Measurements from ENCODE around the gene OPALIN.

Gene OPALIN

GRCh38 chr10:96380821-96381220 is 22.0 kb upstream of the OPALIN start:
- Mint-ChIP-seq H3K36me3 (ENCODE audit: low read depth) (no peaks in the 10 kb centered on the region), H3K4me1 (ENCODE audit: low read depth) (peaks cover 6% of the 10 kb centered on the region), H3K27ac (no peak overlapping the region), H3K4me3 (no peak overlapping the region), H3K9me3 (no peaks in the 10 kb centered on the region), H3K27me3 (peaks cover 9% of the 10 kb centered on the region)
- DNase-seq, result no peak

GRCh38 chr10:96379758-96380157 is 21.0 kb upstream of the OPALIN start:
- DNase-seq, result no peak
- Mint-ChIP-seq H3K27ac (no peak overlapping the region), H3K27me3 (peaks cover 11% of the 10 kb centered on the region), H3K36me3 (ENCODE audit: low read depth) (no peaks in the 10 kb centered on the region), H3K4me1 (ENCODE audit: low read depth) (peaks cover 15% of the 10 kb centered on the region), H3K9me3 (no peaks in the 10 kb centered on the region), H3K4me3 (no peak overlapping the region)

- Mint-ChIP-seq H3K27ac (no peak overlapping the region), H3K4me1 (ENCODE audit: low read depth) (peaks cover 19% of the 10 kb centered on the region), H3K9me3 (no peaks in the 10 kb centered on the region), H3K4me3 (no peak overlapping the region), H3K27me3 (peaks cover 17% of the 10 kb centered on the region), H3K36me3 (ENCODE audit: low read depth) (no peaks in the 10 kb centered on the region)
- no peak for DNase-seq
Measured at GRCh38 chr10:96378741-96379140, 19.9 kb upstream of the OPALIN start.

- peaks cover 19% of the 10 kb centered on the region for H3K4me1 Mint-ChIP-seq (ENCODE audit: low read depth)
- H3K27ac Mint-ChIP-seq, result no peak overlapping the region
- H3K27me3 Mint-ChIP-seq, result peaks cover 24% of the 10 kb centered on the region
- H3K9me3 Mint-ChIP-seq, result no peaks in the 10 kb centered on the region
- DNase-seq, result no peak
- H3K4me3 Mint-ChIP-seq, result no peak overlapping the region
- no peaks in the 10 kb centered on the region for H3K36me3 Mint-ChIP-seq (ENCODE audit: low read depth)
Measured at GRCh38 chr10:96377816-96378294, 19.1 kb upstream of the OPALIN start.

- Mint-ChIP-seq H3K4me3 (no peak overlapping the region), H3K36me3 (ENCODE audit: low read depth) (no peaks in the 10 kb centered on the region), H3K9me3 (no peaks in the 10 kb centered on the region), H3K4me1 (ENCODE audit: low read depth) (peaks cover 19% of the 10 kb centered on the region), H3K27me3 (peaks cover 24% of the 10 kb centered on the region), H3K27ac (no peak overlapping the region)
- no peak for DNase-seq
Measured at GRCh38 chr10:96376483-96376882, 17.7 kb upstream of the OPALIN start.

GRCh38 chr10:96374985-96375830 is 16.4 kb upstream of the OPALIN start:
- Mint-ChIP-seq H3K9me3 (no peaks in the 10 kb centered on the region), H3K4me3 (peak overlapping the region; percentile 69), H3K27me3 (peaks cover 24% of the 10 kb centered on the region), H3K27ac (no peak overlapping the region), H3K36me3 (ENCODE audit: low read depth) (no peaks in the 10 kb centered on the region), H3K4me1 (ENCODE audit: low read depth) (peaks cover 19% of the 10 kb centered on the region)
- DNase-seq, result peak; percentile 85

GRCh38 chr10:96374639-96374984 is 15.8 kb upstream of the OPALIN start:
- no peak for DNase-seq
- H3K4me1 Mint-ChIP-seq (ENCODE audit: low read depth), result peaks cover 19% of the 10 kb centered on the region
- H3K4me3 Mint-ChIP-seq, result peak overlapping the region; percentile 69
- no peaks in the 10 kb centered on the region for H3K9me3 Mint-ChIP-seq
- peaks cover 24% of the 10 kb centered on the region for H3K27me3 Mint-ChIP-seq
- H3K36me3 Mint-ChIP-seq (ENCODE audit: low read depth), result no peaks in the 10 kb centered on the region
- H3K27ac Mint-ChIP-seq, result no peak overlapping the region

- peaks cover 19% of the 10 kb centered on the region for H3K4me1 Mint-ChIP-seq (ENCODE audit: low read depth)
- H3K27ac Mint-ChIP-seq, result no peak overlapping the region
- no peaks in the 10 kb centered on the region for H3K36me3 Mint-ChIP-seq (ENCODE audit: low read depth)
- H3K9me3 Mint-ChIP-seq, result no peaks in the 10 kb centered on the region
- no peak for DNase-seq
- peak overlapping the region; percentile 19 for H3K4me3 Mint-ChIP-seq
- peaks cover 24% of the 10 kb centered on the region for H3K27me3 Mint-ChIP-seq
Measured at GRCh38 chr10:96374004-96374403, 15.2 kb upstream of the OPALIN start.

- H3K4me3 Mint-ChIP-seq, result no peak overlapping the region
- H3K27ac Mint-ChIP-seq, result no peak overlapping the region
- no peaks in the 10 kb centered on the region for H3K36me3 Mint-ChIP-seq (ENCODE audit: low read depth)
- H3K9me3 Mint-ChIP-seq, result no peaks in the 10 kb centered on the region
- H3K4me1 Mint-ChIP-seq (ENCODE audit: low read depth), result peaks cover 16% of the 10 kb centered on the region
- H3K27me3 Mint-ChIP-seq, result peaks cover 17% of the 10 kb centered on the region
- DNase-seq, result no peak
Measured at GRCh38 chr10:96371356-96371755, 12.6 kb upstream of the OPALIN start.

- DNase-seq, result peak; percentile 67
- Mint-ChIP-seq H3K36me3 (ENCODE audit: low read depth) (no peaks in the 10 kb centered on the region), H3K27ac (no peak overlapping the region), H3K4me1 (ENCODE audit: low read depth) (peaks cover 13% of the 10 kb centered on the region), H3K4me3 (no peak overlapping the region), H3K9me3 (no peaks in the 10 kb centered on the region), H3K27me3 (peaks cover 15% of the 10 kb centered on the region)
Measured at GRCh38 chr10:96370584-96371157, 11.9 kb upstream of the OPALIN start.

GRCh38 chr10:96369890-96370583 is 11.2 kb upstream of the OPALIN start:
- Mint-ChIP-seq H3K9me3 (no peaks in the 10 kb centered on the region), H3K27me3 (peaks cover 15% of the 10 kb centered on the region), H3K27ac (no peak overlapping the region), H3K36me3 (ENCODE audit: low read depth) (no peaks in the 10 kb centered on the region), H3K4me1 (ENCODE audit: low read depth) (peaks cover 7% of the 10 kb centered on the region), H3K4me3 (no peak overlapping the region)
- DNase-seq, result no peak

- H3K4me3 Mint-ChIP-seq, result no peak overlapping the region
- H3K27me3 Mint-ChIP-seq, result peaks cover 7% of the 10 kb centered on the region
- no peak overlapping the region for H3K27ac Mint-ChIP-seq
- H3K9me3 Mint-ChIP-seq, result no peaks in the 10 kb centered on the region
- H3K36me3 Mint-ChIP-seq (ENCODE audit: low read depth), result no peaks in the 10 kb centered on the region
- DNase-seq, result no peak
- no peaks in the 10 kb centered on the region for H3K4me1 Mint-ChIP-seq (ENCODE audit: low read depth)
Measured at GRCh38 chr10:96368971-96369370, 10.2 kb upstream of the OPALIN start.

GRCh38 chr10:96367470-96367869 is 8.7 kb upstream of the OPALIN start:
- no peak for DNase-seq
- H3K36me3 Mint-ChIP-seq (ENCODE audit: low read depth), result no peaks in the 10 kb centered on the region
- H3K9me3 Mint-ChIP-seq, result no peaks in the 10 kb centered on the region
- no peaks in the 10 kb centered on the region for H3K27me3 Mint-ChIP-seq
- H3K27ac Mint-ChIP-seq, result no peak overlapping the region
- no peak overlapping the region for H3K4me3 Mint-ChIP-seq
- no peaks in the 10 kb centered on the region for H3K4me1 Mint-ChIP-seq (ENCODE audit: low read depth)

- Mint-ChIP-seq H3K4me3 (no peak overlapping the region), H3K9me3 (no peaks in the 10 kb centered on the region), H3K36me3 (ENCODE audit: low read depth) (no peaks in the 10 kb centered on the region), H3K27me3 (no peaks in the 10 kb centered on the region), H3K4me1 (ENCODE audit: low read depth) (no peaks in the 10 kb centered on the region), H3K27ac (no peak overlapping the region)
- DNase-seq, result no peak
Measured at GRCh38 chr10:96366508-96366907, 7.7 kb upstream of the OPALIN start.

GRCh38 chr10:96365571-96365970 is 6.8 kb upstream of the OPALIN start:
- no peak overlapping the region for H3K4me3 Mint-ChIP-seq
- H3K27ac Mint-ChIP-seq, result no peak overlapping the region
- no peak for DNase-seq
- no peaks in the 10 kb centered on the region for H3K9me3 Mint-ChIP-seq
- H3K27me3 Mint-ChIP-seq, result no peaks in the 10 kb centered on the region
- H3K36me3 Mint-ChIP-seq (ENCODE audit: low read depth), result no peaks in the 10 kb centered on the region
- no peaks in the 10 kb centered on the region for H3K4me1 Mint-ChIP-seq (ENCODE audit: low read depth)
